HEK293 (cell line): ENCODE measurements around the gene GAMT.

Experiments
- CTCF ChIA-PET: fragments of 350-600 bp; formaldehyde crosslinking; extraction: SDS; loops from one replicate; lab custom pipeline; 2021; ENCODE audit warnings: antibody characterized with exemption; lab: Yijun Ruan, JAX
- POLR2A ChIA-PET: fragments of 300-600 bp; formaldehyde crosslinking; extraction: SDS; loops from one replicate; lab custom pipeline; 2020; ENCODE audit warnings: antibody characterized with exemption, inconsistent platforms; lab: Yijun Ruan, JAX
- H3K27ac ChIP-seq: fragments of 200-500 bp; sonication (Bioruptor generic); 2 replicates; pipeline ENCODE4 v1.5.1; 2014; ENCODE audit warnings: low read depth, low read length, control low read depth, inconsistent platforms; ENCODE audit errors: extremely low read depth
- H3K36me3 ChIP-seq, 2 experiments: fragments of 200-500 bp in 1 of 2; sonication (Bioruptor generic) in 1 of 2; 1 replicate in 1 of 2; 2 replicates in 1 of 2; pipeline ENCODE4 v1.5.1; 2014 to 2017; ENCODE audit warnings: inconsistent platforms in 2 of 2, low read length in 2 of 2; ENCODE audit not compliant: control insufficient read depth in 2 of 2, insufficient read depth in 1 of 2
- H3K4me1 ChIP-seq: fragments of 200-500 bp; sonication (Bioruptor generic); 2 replicates; pipeline ENCODE4 v1.5.1; 2014; ENCODE audit warnings: mild to moderate bottlenecking, low read length, inconsistent platforms; ENCODE audit not compliant: control insufficient read depth, insufficient read depth
- H3K4me3 ChIP-seq: 2 replicates; pipeline ENCODE4 v1.5.1; 2011; ENCODE audit warnings: low read depth, mild to moderate bottlenecking, control low read depth, low read length, moderate library complexity
- H3K9me3 ChIP-seq: fragments of 200-500 bp; sonication (Bioruptor generic); 2 replicates; pipeline ENCODE4 v1.5.1; 2014; ENCODE audit warnings: low read depth, low read length, inconsistent platforms; ENCODE audit not compliant: control insufficient read depth, insufficient read depth
- HIC1 ChIP-seq: fragments of 450-650 bp; formaldehyde crosslinking; IDR thresholded peaks from 2 replicates; pipeline ENCODE4 v1.5.1; 2016; ENCODE audit warnings: missing biosample characterization, missing genetic modification characterization
- KLF8 ChIP-seq: fragments of 450-650 bp; formaldehyde crosslinking; IDR thresholded peaks from 2 replicates; pipeline ENCODE4 v1.5.1; 2016; ENCODE audit warnings: missing biosample characterization, missing genetic modification characterization
- YY1 ChIP-seq: fragments of 450-650 bp; formaldehyde crosslinking; IDR thresholded peaks from 2 replicates; pipeline ENCODE4 v1.5.1; 2018; ENCODE audit warnings: missing biosample characterization, missing genetic modification characterization
- ZBTB1 ChIP-seq: fragments of 450-650 bp; formaldehyde crosslinking; IDR thresholded peaks from 2 replicates; pipeline ENCODE4 v1.5.1; 2016; ENCODE audit warnings: missing biosample characterization, missing genetic modification characterization
- ZFP37 ChIP-seq: fragments of 450-650 bp; formaldehyde crosslinking; IDR thresholded peaks from 2 replicates; pipeline ENCODE4 v1.5.1; 2016; ENCODE audit warnings: missing biosample characterization, missing genetic modification characterization
- ZNF121 ChIP-seq: fragments of 450-650 bp; formaldehyde crosslinking; IDR thresholded peaks from 2 replicates; pipeline ENCODE4 v1.5.1; 2016; ENCODE audit warnings: missing biosample characterization, missing genetic modification characterization
- ZNF223 ChIP-seq: fragments of 450-650 bp; formaldehyde crosslinking; IDR thresholded peaks from 2 replicates; pipeline ENCODE4 v1.5.1; 2016; ENCODE audit warnings: missing biosample characterization, missing genetic modification characterization
- ZNF324 ChIP-seq: fragments of 450-650 bp; formaldehyde crosslinking; IDR thresholded peaks from 2 replicates; pipeline ENCODE4 v1.5.1; 2016; ENCODE audit warnings: missing biosample characterization, missing genetic modification characterization
- ZNF335 ChIP-seq: fragments of 450-650 bp; formaldehyde crosslinking; conservative IDR thresholded peaks from 2 replicates; pipeline ENCODE4 v1.5.1; 2016; ENCODE audit warnings: missing biosample characterization, missing genetic modification characterization
- ZNF510 ChIP-seq: fragments of 450-650 bp; formaldehyde crosslinking; IDR thresholded peaks from 2 replicates; pipeline ENCODE4 v1.5.1; 2018; ENCODE audit warnings: mild to moderate bottlenecking, missing genetic modification characterization, missing biosample characterization; ENCODE audit not compliant: insufficient replicate concordance
- ZNF544 ChIP-seq: fragments of 450-650 bp; formaldehyde crosslinking; IDR thresholded peaks from 2 replicates; pipeline ENCODE4 v1.5.0; 2017; ENCODE audit warnings: missing biosample characterization, missing genetic modification characterization
- ZNF600 ChIP-seq: fragments of 450-650 bp; formaldehyde crosslinking; IDR thresholded peaks from 2 replicates; pipeline ENCODE4 v1.5.1; 2016; ENCODE audit warnings: missing biosample characterization, missing genetic modification characterization
- ZNF623 ChIP-seq: fragments of 450-650 bp; formaldehyde crosslinking; IDR thresholded peaks from 2 replicates; pipeline ENCODE4 v1.5.1; 2016; ENCODE audit warnings: missing biosample characterization, missing genetic modification characterization
- ZNF654 ChIP-seq: fragments of 450-650 bp; formaldehyde crosslinking; IDR thresholded peaks from 2 replicates; pipeline ENCODE4 v1.5.1; 2016; ENCODE audit warnings: low read depth, missing biosample characterization, missing genetic modification characterization
- ZNF658 ChIP-seq: fragments of 450-650 bp; formaldehyde crosslinking; IDR thresholded peaks from 2 replicates; pipeline ENCODE4; 2016; ENCODE audit warnings: missing biosample characterization, missing genetic modification characterization
- ZNF792 ChIP-seq: fragments of 450-650 bp; formaldehyde crosslinking; IDR thresholded peaks from 2 replicates; pipeline ENCODE4 v1.5.1; 2016; ENCODE audit warnings: missing biosample characterization, missing genetic modification characterization
- ZSCAN18 ChIP-seq: fragments of 450-650 bp; formaldehyde crosslinking; IDR thresholded peaks from 2 replicates; pipeline ENCODE4 v1.5.1; 2016; ENCODE audit warnings: missing biosample characterization, missing genetic modification characterization
- TF ChIP-seq, protein P1 (sequence below): fragments of 450-650 bp; formaldehyde crosslinking; IDR thresholded peaks from 2 replicates; pipeline ENCODE4 v1.5.1; 2016; ENCODE audit warnings: missing biosample characterization, missing genetic modification characterization, borderline replicate concordance
- TF ChIP-seq, protein P2 (sequence below): fragments of 450-650 bp; formaldehyde crosslinking; IDR thresholded peaks from 2 replicates; pipeline ENCODE4 v1.5.1; 2017; ENCODE audit warnings: missing biosample characterization, mild to moderate bottlenecking, missing genetic modification characterization, moderate library complexity
- TF ChIP-seq, protein P3 (sequence below): fragments of 450-650 bp; IDR thresholded peaks from 2 replicates; pipeline ENCODE4 v1.5.1; 2018; ENCODE audit warnings: missing biosample characterization, mild to moderate bottlenecking, missing genetic modification characterization

Gene GAMT

DNA sequence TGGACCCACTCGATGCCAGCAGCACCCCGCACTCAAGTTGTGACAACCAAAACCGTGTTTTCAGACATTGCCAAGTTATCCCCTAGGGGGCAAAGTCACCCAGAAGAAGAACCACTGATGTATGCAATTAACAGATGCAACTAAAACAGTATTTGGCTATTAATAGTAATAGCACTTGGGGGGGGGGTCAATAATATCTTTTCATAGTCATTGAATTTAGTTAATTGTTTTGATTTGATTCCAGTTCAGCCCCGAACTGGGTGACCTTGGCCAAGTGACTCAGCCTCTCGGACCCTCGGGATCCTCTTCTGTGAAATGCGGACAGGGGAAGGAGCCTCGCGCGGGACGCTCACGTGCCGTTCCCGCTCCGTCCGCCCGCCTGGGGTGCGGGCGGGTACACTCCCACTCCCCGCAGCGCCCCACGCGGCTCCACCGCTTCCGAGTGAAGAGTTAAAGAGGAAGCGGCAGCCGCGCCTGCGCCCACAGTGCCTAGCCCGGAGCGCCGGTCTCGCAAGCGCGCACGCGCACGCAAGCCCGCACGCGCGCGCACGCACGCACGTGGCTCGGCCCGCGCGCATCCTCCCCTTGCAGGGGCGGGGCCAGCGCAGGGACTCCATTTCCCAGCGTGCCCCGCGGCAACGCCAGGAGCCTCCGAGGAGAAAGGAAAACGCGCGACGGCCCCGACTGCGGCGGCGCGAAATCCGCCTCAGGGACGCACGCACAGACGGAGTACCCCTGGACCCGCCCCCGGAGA is 5.6 kb upstream of the GAMT start (continued):
- TF ChIP-seq, protein P1, sequence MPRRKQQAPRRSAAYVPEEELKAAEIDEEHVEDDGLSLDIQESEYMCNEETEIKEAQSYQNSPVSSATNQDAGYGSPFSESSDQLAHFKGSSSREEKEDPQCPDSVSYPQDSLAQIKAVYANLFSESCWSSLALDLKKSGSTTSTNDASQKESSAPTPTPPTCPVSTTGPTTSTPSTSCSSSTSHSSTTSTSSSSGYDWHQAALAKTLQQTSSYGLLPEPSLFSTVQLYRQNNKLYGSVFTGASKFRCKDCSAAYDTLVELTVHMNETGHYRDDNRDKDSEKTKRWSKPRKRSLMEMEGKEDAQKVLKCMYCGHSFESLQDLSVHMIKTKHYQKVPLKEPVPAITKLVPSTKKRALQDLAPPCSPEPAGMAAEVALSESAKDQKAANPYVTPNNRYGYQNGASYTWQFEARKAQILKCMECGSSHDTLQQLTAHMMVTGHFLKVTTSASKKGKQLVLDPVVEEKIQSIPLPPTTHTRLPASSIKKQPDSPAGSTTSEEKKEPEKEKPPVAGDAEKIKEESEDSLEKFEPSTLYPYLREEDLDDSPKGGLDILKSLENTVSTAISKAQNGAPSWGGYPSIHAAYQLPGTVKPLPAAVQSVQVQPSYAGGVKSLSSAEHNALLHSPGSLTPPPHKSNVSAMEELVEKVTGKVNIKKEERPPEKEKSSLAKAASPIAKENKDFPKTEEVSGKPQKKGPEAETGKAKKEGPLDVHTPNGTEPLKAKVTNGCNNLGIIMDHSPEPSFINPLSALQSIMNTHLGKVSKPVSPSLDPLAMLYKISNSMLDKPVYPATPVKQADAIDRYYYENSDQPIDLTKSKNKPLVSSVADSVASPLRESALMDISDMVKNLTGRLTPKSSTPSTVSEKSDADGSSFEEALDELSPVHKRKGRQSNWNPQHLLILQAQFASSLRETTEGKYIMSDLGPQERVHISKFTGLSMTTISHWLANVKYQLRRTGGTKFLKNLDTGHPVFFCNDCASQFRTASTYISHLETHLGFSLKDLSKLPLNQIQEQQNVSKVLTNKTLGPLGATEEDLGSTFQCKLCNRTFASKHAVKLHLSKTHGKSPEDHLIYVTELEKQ: no peak
- TF ChIP-seq ZNF510 (tag by site-specific recombination) (no peak), ZNF324 (peak; percentile 71; the same call in 1 of the 2 replicates), ZNF654 (tag by site-specific recombination) (peak; percentile 27), YY1 (tag by site-specific recombination) (no peak), ZBTB1 (tag by site-specific recombination) (no peak), ZNF658 (tag by site-specific recombination) (no peak), ZNF792 (tag by site-specific recombination) (no peak), ZFP37 (tag by site-specific recombination) (0 out of 2 replicates have a peak, but pooled peaks have one; percentile 33), ZSCAN18 (tag by site-specific recombination) (no peak), ZNF600 (peak; percentile 22; the same call in 1 of the 2 replicates), KLF8 (tag by site-specific recombination) (0 out of 2 replicates have a peak, but pooled peaks have one; percentile 53), ZNF544 (no peak)
- TF ChIP-seq, protein P2, sequence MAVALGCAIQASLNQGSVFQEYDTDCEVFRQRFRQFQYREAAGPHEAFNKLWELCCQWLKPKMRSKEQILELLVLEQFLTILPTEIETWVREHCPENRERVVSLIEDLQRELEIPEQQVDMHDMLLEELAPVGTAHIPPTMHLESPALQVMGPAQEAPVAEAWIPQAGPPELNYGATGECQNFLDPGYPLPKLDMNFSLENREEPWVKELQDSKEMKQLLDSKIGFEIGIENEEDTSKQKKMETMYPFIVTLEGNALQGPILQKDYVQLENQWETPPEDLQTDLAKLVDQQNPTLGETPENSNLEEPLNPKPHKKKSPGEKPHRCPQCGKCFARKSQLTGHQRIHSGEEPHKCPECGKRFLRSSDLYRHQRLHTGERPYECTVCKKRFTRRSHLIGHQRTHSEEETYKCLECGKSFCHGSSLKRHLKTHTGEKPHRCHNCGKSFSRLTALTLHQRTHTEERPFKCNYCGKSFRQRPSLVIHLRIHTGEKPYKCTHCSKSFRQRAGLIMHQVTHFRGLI (tag by site-specific recombination): peak; percentile 44; the same call in 1 of the 2 replicates
- TF ChIP-seq, protein P3, sequence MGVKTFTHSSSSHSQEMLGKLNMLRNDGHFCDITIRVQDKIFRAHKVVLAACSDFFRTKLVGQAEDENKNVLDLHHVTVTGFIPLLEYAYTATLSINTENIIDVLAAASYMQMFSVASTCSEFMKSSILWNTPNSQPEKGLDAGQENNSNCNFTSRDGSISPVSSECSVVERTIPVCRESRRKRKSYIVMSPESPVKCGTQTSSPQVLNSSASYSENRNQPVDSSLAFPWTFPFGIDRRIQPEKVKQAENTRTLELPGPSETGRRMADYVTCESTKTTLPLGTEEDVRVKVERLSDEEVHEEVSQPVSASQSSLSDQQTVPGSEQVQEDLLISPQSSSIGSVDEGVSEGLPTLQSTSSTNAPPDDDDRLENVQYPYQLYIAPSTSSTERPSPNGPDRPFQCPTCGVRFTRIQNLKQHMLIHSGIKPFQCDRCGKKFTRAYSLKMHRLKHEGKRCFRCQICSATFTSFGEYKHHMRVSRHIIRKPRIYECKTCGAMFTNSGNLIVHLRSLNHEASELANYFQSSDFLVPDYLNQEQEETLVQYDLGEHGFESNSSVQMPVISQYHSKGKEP (tag by site-specific recombination): peak; percentile 74

DNA sequence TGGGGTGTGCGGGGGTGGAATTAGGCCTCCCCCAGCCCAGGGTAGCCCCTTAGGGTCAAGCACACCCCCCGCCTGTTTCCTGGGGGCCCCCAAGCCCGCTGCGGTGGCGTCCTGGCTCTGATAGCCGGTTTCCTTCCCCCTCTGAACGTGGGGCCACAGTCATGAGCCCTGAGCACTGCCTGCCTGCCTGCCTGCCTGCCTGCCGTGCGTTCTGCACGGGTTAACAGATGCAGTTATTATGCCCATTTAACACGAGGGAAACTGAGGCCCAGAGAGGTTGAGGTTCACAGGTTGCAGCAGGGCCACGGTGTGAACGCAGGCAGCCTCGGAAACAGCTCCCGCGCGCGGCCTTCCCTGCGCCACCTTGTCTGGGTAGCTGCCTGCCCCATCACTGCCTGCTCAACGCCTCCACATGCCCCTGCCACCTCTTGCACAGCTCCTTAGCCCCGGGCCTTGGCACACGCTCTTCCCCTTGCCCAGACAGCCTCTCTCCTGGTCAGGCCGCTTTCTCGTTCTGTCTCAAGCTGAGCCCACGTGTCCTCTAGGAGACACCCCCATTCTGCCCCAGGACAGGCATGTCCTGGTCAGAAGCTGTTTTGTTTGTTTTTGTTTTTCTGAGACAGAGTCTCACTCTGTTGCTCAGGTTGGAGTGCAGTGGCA is 1.2 kb upstream of the GAMT start:
- peaks cover 0 to 16% of the 10 kb centered on the region in 2 experiments; a peak in 1 of 3 replicates for H3K36me3 ChIP-seq
- ChIA-PET POLR2A (interaction anchor here (0.5 to 1.4 kb wide), 3 partner anchors 20 to 982 kb away, joined by 3 to 4 read pairs (median 4); no protein-coding TSS in a partner anchor), CTCF (interaction anchor here (1.5 kb wide), 1 partner anchor 158 kb away, joined by 3 read pairs; no protein-coding TSS in a partner anchor)
- H3K9me3 ChIP-seq: no peaks in the 10 kb centered on the region
- no peak overlapping the region for H3K4me3 ChIP-seq
- H3K27ac ChIP-seq: no peak overlapping the region
- H3K4me1 ChIP-seq: no peaks in the 10 kb centered on the region
- TF ChIP-seq ZNF121 (no peak), HIC1 (tag by site-specific recombination) (peak; percentile 49), ZNF335 (tag by site-specific recombination) (peak; percentile 82; the same call in 1 of the 2 replicates), ZNF623 (peak; percentile 74), ZNF223 (tag by site-specific recombination) (peak; percentile 96)
